GM18861 (cell line): ENCODE results near the gene ZIC1.

Source experiments
- ATAC-seq: cut with Tn5 transposase; IDR thresholded peaks from one replicate; pipeline ENCODE4 v1.9.1; 2021; ENCODE audit not compliant: unreplicated experiment

ZIC1 gene

DNA sequence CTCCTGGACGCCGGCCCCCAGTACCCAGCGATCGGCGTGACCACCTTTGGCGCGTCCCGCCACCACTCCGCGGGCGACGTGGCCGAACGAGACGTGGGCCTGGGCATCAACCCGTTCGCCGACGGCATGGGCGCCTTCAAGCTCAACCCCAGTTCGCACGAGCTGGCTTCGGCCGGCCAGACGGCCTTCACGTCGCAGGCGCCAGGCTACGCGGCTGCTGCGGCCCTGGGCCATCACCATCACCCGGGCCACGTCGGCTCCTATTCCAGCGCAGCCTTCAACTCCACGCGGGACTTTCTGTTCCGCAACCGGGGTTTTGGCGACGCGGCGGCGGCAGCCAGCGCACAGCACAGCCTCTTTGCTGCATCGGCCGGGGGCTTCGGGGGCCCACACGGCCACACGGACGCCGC, 956 bp downstream of the ZIC1 start:
- no peak for ATAC-seq

DNA sequence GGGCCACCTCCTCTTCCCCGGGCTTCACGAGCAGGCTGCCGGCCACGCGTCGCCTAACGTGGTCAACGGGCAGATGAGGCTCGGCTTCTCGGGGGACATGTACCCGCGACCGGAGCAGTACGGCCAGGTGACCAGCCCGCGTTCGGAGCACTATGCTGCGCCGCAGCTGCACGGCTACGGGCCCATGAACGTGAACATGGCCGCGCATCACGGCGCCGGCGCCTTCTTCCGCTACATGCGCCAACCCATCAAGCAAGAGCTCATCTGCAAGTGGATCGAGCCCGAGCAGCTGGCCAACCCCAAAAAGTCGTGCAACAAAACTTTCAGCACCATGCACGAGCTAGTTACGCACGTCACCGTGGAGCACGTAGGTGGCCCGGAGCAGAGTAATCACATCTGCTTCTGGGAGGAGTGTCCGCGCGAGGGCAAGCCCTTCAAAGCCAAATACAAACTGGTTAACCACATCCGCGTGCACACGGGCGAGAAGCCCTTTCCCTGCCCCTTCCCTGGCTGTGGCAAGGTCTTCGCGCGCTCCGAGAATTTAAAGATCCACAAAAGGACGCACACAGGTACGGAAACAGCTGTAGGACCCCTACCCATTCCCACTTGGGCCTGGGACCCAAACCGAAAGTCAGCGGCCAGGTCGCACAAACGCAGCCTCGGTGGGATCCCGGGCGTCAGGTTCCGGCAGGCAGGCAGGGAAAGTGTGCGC, 1.5 kb downstream of the ZIC1 start:
- no peak for ATAC-seq

DNA sequence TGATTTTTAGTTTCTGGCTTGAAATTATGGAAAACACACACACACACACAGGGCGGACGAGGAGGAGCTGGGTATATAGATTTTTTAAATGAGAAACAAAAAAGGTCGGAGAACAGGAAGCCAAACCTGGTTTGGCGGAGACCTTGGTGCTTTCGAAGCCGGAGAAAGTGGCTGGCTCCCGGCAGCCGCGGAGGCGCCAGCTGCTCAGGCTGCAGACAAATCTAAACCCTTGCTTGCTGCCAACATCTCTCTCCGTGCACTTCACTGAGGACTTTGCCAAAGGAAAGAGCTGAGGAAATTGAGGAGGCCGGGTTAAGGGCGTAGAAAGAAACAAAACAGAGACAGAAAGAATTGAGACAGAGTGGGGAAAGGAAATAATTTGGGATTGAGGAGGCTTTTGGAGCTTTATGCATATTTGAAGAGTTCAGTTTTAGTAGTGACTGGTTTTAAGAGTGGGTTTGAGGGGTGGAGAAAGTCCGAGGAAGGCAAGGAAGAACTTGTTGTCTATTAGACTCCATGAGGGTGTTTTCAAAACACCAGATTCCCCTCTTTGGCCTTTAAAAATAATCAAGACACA, 2.2 kb downstream of the ZIC1 start:
- ATAC-seq: no peak

DNA sequence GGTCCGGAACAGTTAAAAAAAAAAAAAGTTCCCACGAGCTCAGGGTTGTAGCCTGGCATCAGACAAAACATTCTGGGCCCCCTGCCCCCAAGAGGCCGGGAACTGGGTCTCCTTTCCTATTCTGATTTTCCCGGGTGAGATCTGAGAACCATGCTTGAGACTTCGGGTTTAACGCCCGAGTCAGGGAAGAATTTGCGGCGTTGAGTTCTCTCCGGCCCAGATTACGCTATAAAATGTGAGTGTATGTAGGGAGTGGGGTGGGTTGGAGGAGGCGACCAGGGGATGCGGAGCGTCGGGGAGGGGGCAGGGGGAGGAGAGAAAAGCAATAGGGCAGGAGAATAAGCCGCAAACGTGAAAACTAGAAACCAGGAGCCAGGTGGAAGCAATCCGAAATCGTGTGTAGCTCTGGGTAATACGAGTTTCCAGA, 2.7 kb downstream of the ZIC1 start:
- ATAC-seq: no peak

DNA sequence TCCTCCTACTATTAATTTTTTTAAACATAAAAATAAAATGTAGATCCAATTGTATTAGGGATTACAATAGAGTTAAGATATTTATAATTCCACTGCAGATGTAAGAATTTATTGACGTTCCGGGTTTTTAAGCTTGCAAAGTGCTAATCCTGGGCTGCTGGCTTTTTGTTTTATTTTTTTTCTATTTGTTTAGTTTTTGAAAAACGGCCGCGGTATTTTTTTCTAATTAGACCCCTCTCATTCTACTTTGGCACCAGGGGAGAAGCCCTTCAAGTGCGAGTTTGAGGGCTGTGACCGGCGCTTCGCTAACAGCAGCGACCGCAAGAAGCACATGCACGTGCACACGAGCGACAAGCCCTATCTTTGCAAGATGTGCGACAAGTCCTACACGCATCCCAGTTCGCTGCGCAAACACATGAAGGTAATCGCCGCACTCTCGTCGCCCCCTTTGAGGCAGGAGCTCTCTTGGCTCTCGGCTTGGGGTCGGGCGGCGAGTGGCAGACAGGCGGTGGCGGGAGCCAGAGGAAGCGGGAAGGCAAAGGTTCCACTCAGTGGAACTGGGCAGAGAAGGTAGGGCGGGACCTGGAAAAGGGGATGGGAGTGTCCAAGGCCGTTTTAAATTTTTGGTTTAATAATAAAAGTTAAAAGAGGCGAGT, 3.2 kb downstream of the ZIC1 start:
- ATAC-seq: no peak

DNA sequence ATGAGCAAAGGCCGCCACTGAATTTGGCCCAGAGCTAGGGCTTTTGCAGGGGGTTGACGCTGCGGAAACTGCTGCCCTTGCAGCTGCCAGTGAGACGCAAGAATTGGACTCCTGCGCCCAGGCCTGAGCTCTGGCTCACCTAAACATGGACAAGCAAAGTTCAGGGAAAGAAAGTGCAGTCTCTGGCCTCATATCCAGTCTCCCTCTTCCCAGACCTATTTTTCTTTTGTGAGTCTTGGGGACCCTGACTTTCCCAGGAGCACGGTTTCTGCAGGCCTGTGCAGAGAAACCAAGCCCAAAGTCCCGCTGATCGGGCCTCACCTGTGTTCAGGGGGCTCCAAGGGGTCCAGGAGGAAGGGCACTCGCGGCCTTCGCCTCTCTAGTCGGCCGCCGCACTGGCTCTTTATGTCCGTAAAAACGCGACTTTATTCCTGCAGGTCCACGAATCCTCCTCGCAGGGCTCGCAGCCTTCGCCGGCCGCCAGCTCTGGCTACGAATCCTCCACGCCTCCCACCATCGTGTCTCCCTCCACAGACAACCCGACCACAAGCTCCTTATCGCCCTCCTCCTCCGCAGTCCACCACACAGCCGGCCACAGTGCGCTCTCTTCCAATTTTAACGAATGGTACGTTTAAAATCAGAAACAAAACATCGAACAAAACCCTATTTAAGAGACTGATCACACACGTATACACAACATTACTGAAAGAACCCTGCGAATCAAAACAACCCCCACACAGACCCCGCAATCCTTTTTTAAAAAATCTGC, 3.9 kb downstream of the ZIC1 start:
- no peak for ATAC-seq

DNA sequence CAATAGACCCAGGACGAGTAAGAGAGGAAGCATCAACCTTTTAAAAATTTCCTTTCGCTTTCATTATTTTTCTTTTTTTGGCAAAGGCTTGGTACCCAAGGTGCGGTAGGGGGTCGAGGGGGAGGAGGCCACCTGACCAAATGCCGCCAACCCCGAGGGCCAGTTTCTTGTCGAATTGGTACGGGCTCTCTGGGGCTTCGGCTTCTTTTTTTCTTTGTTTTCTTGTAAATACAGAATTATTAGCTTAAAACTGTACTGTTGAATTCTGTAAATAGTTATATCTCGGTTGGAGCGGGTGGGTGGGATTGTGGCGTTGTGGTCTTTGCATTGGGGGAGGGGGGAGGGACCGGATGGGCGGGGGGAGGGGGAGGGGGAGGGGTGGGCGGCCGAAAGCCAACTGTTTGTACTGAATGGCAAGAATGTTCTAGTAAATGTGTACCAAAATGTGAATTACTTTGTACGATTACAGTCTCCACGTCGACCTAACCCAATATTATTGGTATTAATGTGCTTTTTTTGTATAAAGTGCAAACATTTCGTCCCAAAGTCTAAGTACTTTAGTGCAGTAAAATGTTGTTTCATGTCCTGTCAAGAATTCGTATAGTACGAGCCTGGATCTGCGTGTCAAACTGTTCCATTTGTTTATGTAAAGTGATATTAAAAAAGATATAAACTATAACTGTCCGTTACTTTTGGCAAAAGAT, 4.7 kb downstream of the ZIC1 start:
- ATAC-seq: no peak

DNA sequence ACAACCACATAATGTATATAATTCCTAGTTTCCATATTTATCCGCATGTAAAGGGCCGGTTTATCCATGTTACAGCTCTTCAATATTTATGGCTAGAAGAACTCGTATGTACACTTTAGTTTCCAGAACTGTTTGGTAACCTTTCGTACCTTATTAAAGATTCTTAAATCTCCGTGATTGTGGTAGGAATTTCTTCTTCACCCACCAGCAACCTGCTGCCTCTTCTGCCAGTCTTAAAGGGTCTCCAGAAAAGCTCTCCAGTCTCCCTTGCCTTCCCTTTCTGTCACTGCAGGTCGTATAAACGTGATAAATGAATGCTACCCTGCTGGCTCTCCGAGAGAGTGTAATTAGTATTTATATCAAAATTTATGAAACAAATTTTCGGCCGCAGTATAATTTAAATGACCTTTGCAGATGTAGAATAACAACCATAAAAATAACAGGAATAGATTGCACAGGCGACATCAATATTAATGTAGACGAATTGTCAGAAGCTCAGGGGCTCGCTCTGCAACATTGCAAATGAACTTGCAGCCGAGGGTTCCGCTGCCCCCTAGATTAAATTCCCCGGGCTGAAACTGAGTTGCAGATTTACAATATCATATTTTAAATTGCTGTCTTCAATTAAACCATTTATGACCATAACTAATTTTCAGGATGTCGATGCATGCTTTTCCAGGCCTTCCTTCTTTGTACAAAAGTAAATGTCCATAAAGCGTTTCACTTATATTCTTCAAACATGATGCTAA, 5.4 kb downstream of the ZIC1 start:
- ATAC-seq: no peak

DNA sequence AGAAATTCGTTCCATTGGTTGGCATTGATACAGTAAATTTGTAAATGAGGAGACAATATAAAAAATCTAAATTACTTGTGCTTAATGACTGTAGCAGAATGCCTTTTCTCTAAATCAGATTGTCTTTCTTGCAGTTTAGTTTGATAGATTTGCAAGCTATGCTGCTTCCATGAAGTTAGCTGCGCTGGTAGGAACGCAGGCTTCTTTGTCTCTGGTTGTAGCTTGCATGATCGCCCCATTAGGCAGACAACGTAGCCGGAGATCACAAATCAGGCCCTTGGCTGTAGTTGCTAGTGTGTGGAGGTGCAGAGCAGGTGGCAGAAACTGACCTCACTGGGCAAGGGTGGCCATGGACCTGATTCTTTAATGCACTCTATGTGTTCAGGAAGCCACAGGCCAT, 6.1 kb downstream of the ZIC1 start:
- no peak for ATAC-seq

DNA sequence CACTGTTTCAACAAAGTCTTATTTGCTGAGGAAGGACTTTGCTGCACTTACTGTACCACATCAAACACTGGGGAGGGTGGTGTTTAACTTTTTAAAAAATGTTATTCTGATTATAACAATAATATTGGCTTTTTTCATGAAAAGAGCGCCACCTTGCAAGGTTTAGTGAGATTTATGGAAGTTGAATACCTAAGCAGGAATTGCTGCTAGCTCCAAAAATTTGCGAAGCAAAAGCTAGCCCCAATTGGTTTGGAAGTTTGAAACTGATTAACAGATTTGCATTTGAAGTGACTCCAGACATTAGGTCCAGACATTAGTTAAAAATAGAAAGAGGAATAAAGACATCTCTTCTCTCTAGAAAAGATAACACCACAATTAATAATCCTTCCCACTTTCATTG, 6.7 kb downstream of the ZIC1 start:
- ATAC-seq: no peak

DNA sequence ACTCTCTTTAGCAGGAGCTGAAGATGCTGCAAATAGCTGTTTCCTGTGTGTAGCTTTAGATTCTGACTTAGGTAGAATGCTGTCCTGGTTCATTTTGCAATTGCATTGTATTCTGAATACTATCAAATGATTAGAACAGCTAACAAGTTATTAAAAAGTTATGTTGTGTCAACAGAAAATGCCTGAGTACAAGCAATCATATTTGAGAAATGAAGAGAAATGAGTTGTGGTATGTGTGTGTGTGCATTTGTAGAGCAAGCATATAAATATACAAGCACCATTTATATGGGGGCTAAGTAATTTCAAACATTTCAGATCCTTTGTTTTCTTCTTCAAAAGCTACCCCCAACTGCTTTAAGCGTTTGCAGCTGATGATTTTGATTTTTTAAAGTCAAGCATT, 7.8 kb downstream of the ZIC1 start:
- ATAC-seq: no peak

DNA sequence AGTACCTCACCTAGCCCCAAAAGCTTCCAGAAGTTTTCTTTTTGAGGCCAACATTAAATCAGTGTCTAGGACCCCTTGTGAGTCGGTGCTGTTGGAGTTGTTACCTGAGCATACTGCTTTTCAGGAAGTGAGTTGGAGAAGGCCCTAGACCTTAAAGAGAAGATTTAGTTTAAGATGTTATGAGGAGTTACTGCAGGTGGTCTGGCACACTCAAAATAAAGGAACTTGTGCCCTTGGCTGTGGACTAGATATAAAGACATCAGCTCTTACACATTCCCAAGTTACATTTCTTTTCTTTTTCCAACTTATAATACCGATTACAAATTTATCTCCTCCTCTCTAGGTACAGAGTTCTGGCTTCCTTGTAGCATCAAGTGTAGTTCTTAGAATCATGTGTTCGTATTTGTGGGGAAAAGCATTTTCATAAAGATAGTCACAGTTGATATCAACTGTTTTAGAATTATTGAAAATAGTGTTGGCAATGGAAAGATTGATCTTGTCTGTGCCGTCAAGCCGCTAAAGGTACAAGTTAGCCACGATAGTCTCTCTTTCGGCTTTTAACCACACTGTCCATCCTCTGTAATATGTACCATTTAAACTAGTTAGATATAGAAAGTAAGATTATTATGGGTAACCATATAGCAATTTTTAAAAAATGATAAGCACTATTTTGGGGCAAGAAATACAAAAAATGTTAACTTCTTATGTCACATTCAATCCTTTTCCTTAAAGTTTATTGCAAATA, 8.6 kb downstream of the ZIC1 start:
- ATAC-seq: no peak

DNA sequence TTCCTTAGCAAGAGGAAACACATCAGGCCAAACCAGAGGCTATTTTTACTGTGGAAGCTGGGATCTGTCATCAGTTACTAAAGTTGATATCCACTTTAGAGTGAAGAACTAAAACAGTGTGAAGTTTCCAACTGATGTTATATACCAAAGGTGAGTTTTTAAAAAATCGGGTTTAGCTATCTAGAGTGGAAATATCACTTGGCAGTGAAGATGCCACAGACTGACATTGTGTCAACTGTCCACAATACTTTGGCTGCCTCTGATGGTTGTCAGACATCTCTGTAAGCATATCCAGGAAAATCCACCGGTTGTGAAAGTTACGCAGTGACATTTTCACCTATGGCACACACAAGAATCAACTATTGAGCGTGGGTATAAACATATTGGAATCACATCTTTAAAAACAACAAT, 9.2 kb downstream of the ZIC1 start:
- ATAC-seq: no peak

DNA sequence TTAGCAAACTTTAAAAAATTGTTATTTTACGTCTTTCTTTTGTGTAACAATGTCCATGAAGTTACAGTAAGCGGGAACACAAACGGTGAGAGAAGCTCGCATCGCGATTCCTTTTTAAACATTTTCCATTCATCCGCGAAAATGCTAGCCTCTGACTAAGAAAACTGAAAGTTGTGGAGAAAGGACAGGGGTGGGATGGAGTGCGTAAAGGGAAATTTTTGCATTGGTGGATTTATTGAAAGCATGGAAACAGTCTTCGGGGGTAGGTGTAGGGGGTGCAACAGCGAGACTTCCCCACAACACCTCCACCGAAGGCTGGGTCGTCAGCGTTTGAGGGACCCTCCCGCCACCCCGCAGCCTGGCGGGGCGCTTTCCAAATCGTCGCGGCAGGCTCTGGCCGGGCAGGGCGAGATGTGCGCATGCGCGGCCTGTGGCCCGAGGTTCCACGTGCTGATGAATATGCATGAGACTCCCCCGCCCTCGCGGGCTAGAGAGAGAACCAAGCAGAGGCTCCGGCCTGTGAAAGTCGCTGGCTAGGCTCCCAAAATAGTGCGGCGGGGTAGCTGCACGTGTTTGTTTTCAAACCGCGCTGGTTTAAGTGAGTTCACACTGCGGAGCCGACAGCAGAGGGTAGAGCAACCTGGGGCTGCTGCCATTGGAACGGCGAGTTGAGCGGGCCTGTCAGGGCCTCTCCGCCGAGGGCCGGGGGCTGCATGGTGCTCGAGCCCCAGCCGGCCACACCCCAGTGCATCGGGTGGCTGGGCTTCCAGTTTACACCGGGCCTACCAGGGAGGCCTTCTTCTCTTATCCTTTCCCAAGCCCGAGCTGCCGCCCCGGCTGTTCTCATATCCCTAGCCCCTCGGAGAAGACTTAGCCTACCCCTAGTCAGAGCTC, 9.9 kb downstream of the ZIC1 start:
- no peak for ATAC-seq

DNA sequence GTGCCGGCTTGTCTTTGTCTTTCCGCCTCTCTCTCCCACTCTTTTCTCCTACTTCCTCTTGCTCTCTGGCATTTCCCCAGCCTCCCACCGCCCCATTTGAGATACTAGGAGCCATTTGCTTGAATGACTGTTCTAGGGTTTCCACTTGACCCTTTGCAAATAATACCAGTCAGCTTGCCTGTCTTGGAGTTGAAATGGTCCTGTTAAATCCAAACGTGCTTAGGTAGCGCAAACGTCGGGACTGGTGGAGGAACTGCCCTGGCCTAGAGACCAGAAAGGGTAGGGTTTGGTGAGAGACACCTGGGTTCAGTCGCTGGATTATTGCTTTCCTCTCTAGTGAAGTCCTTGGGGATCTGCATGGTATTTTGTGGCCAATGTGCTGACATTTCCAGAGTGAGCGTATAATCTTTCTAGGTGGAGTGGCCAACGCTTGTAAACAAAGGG, 10.6 kb downstream of the ZIC1 start:
- ATAC-seq: no peak

DNA sequence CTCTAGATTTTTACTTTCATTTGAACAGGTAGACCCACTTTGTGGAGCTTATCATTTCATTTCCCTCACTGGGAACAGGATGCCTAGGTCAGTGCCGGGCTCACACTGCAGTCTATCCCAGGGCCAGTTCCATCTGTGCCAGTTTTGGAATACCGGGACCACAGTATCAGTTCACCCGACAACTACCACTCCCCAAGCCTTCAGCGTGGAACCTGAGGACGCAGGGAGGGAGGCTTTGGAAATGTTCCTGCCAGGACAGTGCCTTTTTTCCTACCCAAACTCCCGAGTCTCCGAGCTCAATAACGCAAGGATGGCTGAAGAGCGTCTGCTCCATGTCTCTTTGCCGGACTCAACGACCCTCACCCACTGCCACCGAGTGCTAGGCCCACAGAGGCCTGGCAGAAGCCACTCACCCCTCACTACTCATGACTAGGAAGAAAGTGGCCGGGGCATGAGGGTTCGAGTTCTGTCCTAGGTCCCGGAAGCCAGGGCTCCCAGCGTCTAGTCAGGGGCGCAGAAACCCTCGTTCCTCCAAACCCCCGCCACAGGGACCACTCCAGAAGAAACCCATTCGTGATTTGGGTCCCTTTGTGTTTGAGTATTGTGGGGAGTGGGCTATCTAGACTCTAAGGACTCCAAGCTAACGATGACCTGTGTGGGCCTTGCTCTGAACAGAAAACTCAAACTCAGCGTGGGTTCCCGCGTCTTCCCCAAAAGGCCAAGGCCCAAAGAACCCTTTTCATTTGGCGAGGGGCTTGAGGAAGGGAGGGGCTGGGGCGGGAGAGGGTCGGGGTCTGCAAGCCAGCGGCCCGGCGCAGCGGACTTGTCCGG, 11.4 kb downstream of the ZIC1 start:
- ATAC-seq: no peak

DNA sequence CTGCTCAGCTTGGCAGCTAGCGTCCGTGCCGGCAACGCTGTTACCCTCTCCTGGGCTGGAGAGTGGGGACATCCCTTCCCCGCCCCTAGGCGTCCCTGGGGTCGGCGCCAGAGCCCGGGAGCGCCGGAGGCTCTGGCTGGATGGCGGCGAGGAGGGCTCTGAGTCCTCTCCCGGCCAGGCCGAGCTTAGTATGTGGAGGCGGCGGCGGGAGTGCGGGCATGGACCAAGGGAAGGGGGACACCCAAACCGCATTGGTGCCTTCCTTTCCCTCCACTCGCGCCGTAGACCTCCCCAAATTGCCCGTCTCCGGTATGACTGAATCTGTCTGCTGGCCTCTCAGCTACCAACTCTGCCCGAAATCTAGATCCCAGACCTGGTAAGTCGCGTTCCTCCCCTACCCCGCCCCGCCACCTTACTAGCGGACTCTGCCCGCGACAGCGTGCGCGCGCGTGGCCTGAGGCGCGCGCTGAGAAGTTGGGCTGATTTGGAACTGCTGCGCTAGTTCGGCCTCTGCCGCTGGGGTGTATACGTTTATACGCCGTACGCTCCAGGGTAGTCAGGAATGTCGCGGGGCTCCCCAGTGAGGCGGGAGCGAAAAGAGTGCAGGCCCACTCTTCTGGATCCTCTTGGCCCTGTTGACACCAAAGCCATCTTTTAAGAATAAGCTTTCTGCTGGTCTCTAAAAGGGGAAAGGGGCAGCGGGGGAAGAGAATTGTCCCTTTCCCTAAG, 12.2 kb downstream of the ZIC1 start:
- no peak for ATAC-seq
